22Rv1 (cell line): ENCODE measurements around the gene TRIM31.

ENCODE experiments used
- CTCF ChIP-seq: fragments of 450-650 bp; IDR thresholded peaks from 2 replicates; pipeline ENCODE4 v1.5.1; 2017; ENCODE audit warnings: mild to moderate bottlenecking
- ZFX ChIP-seq: fragments of 450-650 bp; IDR thresholded peaks from 2 replicates; pipeline ENCODE4 v1.6.1; 2017; ENCODE audit warnings: antibody characterized with exemption, borderline replicate concordance

DNA sequence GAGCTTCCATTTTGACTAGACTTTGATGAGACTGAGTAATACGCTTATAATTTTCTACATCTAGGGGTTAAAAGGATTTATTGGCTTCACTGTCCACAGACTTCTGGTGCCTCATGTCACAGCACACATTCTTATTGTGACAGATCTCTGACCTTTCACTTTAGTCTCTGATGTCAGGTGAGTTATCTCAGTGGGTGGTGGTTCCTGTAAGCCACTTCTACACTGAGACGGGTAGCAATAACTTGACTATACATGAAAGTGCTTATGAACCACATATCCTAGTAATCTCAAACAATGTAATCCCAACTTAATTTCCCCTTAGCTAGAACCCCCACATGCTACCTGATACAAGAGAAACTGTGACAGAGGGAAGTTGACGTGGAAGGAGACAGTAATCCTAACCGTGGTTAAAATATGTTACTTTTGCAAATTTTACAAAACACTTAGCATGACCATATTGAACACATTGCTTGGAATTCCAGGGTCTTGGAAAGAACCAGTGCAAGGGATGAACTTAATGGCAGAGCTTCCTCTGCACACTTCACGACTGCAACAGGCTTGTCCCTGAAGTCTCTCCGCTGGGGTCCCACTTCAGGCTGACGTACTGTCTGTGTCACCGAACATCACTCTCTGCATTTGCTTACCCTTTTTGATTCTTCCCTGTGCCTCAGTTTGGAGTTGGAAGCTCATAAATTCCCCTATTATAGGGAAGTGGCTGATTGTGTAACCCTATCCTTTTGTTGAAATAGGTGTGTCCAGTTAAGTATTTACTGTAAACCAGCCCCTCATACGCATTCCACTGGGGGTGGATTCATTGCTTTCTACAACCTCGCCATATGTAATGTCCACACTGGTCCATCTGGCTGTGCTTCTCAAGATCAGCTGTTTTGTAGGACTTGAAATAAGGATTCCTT lies 16.6 kb upstream of the TRIM31 start:
- no peak for TF ChIP-seq CTCF
- TF ChIP-seq ZFX: no peak
